HepG2 (cell line): ENCODE results near the gene HBS1L. TPM values are rescaled to one million over a fixed set of nuclear protein-coding genes. Genes with fewer than 3 reads are reported as not detected.

Experiments used
- ATF5 ChIP-seq: sonication (generic); formaldehyde crosslinking; IDR thresholded peaks from 2 replicates; pipeline ENCODE4 v1.4.0; 2020; ENCODE audit warnings: mild to moderate bottlenecking, low read depth, missing genetic modification reagents
- CREB1 ChIP-seq, 2 experiments: fragments of 450-650 bp in 1 of 2; IDR thresholded peaks; 2 replicates each; pipeline ENCODE4 v1.6.1; 2016 to 2017; ENCODE audit warnings: control low read depth in 1 of 2, mild to moderate bottlenecking in 1 of 2, missing compliant biosample characterization in 1 of 2, missing genetic modification characterization in 1 of 2
- EP300 ChIP-seq, 3 experiments: sonication (generic) in 1 of 3; formaldehyde crosslinking in 1 of 3; IDR thresholded peaks; 2 replicates each; pipeline versions ENCODE4 v1.5.1 to v1.6.1; 2011 to 2020; ENCODE audit warnings: low read depth in 2 of 3, low read length in 2 of 3, borderline replicate concordance in 1 of 3, improper control_type of control experiment in 1 of 3, mild to moderate bottlenecking in 1 of 3, missing genetic modification reagents in 1 of 3, moderate library complexity in 1 of 3
- FOSL1 ChIP-seq: sonication (generic); formaldehyde crosslinking; IDR thresholded peaks from 2 replicates; pipeline ENCODE4 v1.9.0; 2021; ENCODE audit warnings: missing genetic modification reagents, borderline replicate concordance
- HOXA7 ChIP-seq: sonication (generic); formaldehyde crosslinking; IDR thresholded peaks from 2 replicates; pipeline ENCODE4 v1.8.1; 2022; ENCODE audit warnings: mild to moderate bottlenecking, missing genetic modification reagents, moderate library complexity
- MATR3 ChIP-seq: sonication (generic); formaldehyde crosslinking; IDR thresholded peaks from 2 replicates; pipeline ENCODE4 v1.4.0; 2020; ENCODE audit warnings: missing genetic modification reagents
- MYPOP ChIP-seq: sonication (generic); formaldehyde crosslinking; IDR thresholded peaks from 2 replicates; pipeline ENCODE4 v1.8.1; 2023; ENCODE audit warnings: mild to moderate bottlenecking, moderate library complexity, missing genetic modification reagents
- NR2F6 ChIP-seq, 2 experiments: IDR thresholded peaks; 2 replicates each; pipeline ENCODE4 v1.6.1; 2016; ENCODE audit warnings: antibody characterized with exemption in 1 of 2, mild to moderate bottlenecking in 1 of 2
- PITX1 ChIP-seq: sonication (generic); formaldehyde crosslinking; IDR thresholded peaks from 2 replicates; pipeline ENCODE4 v1.5.1; 2020; ENCODE audit warnings: mild to moderate bottlenecking, missing genetic modification reagents
- SCMH1 ChIP-seq: sonication (generic); formaldehyde crosslinking; IDR thresholded peaks from 2 replicates; pipeline ENCODE4 v1.9.0; 2021; ENCODE audit warnings: missing genetic modification reagents, mild to moderate bottlenecking, borderline replicate concordance
- SNAI1 ChIP-seq: sonication (generic); formaldehyde crosslinking; IDR thresholded peaks from 2 replicates; pipeline ENCODE4 v1.5.0; 2020; ENCODE audit warnings: mild to moderate bottlenecking, missing genetic modification reagents, borderline replicate concordance
- WIZ ChIP-seq: sonication (generic); formaldehyde crosslinking; IDR thresholded peaks from 2 replicates; pipeline ENCODE4 v1.5.1; 2020; ENCODE audit warnings: mild to moderate bottlenecking, missing genetic modification reagents
- YEATS4 ChIP-seq: sonication (generic); formaldehyde crosslinking; IDR thresholded peaks from 2 replicates; pipeline ENCODE4 v1.4.0; 2020; ENCODE audit warnings: missing genetic modification reagents, borderline replicate concordance
- ZKSCAN8 ChIP-seq: IDR thresholded peaks from 2 replicates; pipeline ENCODE4 v1.6.1; 2016; ENCODE audit warnings: borderline replicate concordance, missing genetic modification reagents, missing compliant biosample characterization
- ZNF180 ChIP-seq: sonication (generic); formaldehyde crosslinking; IDR thresholded peaks from 2 replicates; pipeline ENCODE4 v1.4.0; 2020; ENCODE audit warnings: low read depth, missing genetic modification reagents, borderline replicate concordance
- ZNF281 ChIP-seq: sonication (generic); formaldehyde crosslinking; IDR thresholded peaks from 2 replicates; pipeline ENCODE4 v1.4.0; 2020; ENCODE audit warnings: missing genetic modification reagents, borderline replicate concordance
- ZNF350 ChIP-seq: sonication (generic); formaldehyde crosslinking; IDR thresholded peaks from 2 replicates; pipeline ENCODE4 v1.4.0; 2020; ENCODE audit warnings: mild to moderate bottlenecking, low read depth, missing genetic modification reagents, borderline replicate concordance
- ZNF674 ChIP-seq: sonication (generic); formaldehyde crosslinking; IDR thresholded peaks from 2 replicates; pipeline ENCODE4 v1.5.0; 2020; ENCODE audit warnings: low read depth, mild to moderate bottlenecking, missing genetic modification reagents
- polyA plus RNA-seq, 8 experiments: library from polyadenylated mRNA; depleted of rRNA in 3 of 8; stranded (reverse) in 7 of 8; unstranded in 1 of 8; fragments of >200 nt; fragmentation: Illumina TruSeq in 4 of 8; extraction: Trizol in 4 of 8; gene quantifications; 2 replicates each; pipeline versions ENCODE4 v1.2.1 to v1.2.3, GENCODE V29; 2011 to 2016; ENCODE audit warnings: low read depth in 4 of 8, missing spikeins in 1 of 8, mixed read lengths in 1 of 8; ENCODE audit not compliant: insufficient read depth in 1 of 8
- total RNA-seq, 5 experiments: library from RNA; depleted of rRNA; stranded (reverse); fragments of >200 nt; fragmentation: Illumina TruSeq; extraction: Trizol; gene quantifications; 2 replicates each; pipeline ENCODE4 v1.2.3, GENCODE V29; 2016; ENCODE audit warnings: low read depth in 1 of 5
- TF ChIP-seq, protein P1 (sequence below): sonication (generic); formaldehyde crosslinking; conservative IDR thresholded peaks from 2 replicates; pipeline ENCODE4 v1.5.0; 2020; ENCODE audit warnings: missing genetic modification reagents
- TF ChIP-seq, protein P2 (sequence below): sonication (generic); formaldehyde crosslinking; IDR thresholded peaks from 2 replicates; pipeline ENCODE4 v1.4.0; 2020; ENCODE audit warnings: mild to moderate bottlenecking, missing genetic modification reagents

HBS1L gene
- total and polyA plus RNA-seq, 2 of the 13 experiments (the other 11 are each of a cell fraction or from before 2014, with no cell fraction given) = 44.1 to 138 TPM

DNA sequence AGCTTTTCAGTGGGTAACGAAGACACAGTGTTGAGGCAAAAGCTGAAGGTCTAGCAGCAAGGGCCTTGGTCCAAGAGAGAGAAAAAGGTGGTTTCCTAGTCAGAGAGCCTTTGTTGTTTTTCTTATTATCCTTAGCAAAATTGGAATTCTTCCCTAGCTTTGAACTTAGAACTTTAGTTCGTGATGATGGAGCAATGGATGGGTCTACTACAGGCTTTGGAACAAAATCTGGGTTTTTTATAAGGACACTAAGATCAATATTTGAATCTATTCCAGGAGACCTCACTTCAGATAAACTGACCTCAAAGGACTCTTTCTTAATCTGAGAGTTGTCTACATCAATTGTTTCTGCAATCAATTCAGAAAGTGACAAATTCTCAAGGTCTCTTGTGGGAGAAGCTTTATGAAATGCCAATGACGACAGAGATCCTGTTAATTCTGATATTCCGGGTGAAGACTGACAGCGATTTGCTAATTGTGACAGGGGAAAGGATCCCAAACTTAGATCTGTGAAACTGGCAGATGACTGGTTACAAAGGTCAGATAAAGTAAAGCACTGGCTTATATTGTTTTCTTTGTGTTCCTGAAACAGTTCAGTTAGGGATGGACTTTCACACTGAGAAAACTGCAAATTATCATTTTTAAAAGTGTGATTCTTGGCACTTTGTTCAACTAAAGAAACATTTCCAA, 17.7 kb downstream of the HBS1L start (continued):
- TF ChIP-seq MYPOP (no peak), FOSL1 (no peak), CREB1 (IDR thresholded peaks at IDR 0.05) (peak; percentile 36; the same call in 1 of the 2 replicates), CREB1 (CRISPR knock-in tag; IDR thresholded peaks at IDR 0.05) (peak; percentile 49; the same call in 1 of the 2 replicates), ZNF674 (CRISPR knock-in tag) (no peak), WIZ (no peak), SCMH1 (CRISPR knock-in tag) (no peak), HOXA7 (CRISPR knock-in tag) (no peak), SNAI1 (no peak), MATR3 (CRISPR knock-in tag) (no peak), ZNF281 (CRISPR knock-in tag) (no peak), ZKSCAN8 (no peak), ZNF180 (CRISPR knock-in tag) (no peak), ZNF350 (no peak), EP300 (IDR thresholded peaks at IDR 0.05; ENCODE audit: low read depth in 2 of 2, low read length in 2 of 2) (no peak), EP300 (CRISPR knock-in tag; IDR thresholded peaks at IDR 0.05; ENCODE audit: borderline replicate concordance) (no peak), PITX1 (CRISPR knock-in tag) (no peak), NR2F6 (IDR thresholded peaks at IDR 0.05) (peak; percentile 26), NR2F6 (CRISPR knock-in tag; IDR thresholded peaks at IDR 0.05) (no peak), YEATS4 (CRISPR knock-in tag) (no peak), ATF5 (CRISPR knock-in tag) (no peak)
- TF ChIP-seq, protein P1, sequence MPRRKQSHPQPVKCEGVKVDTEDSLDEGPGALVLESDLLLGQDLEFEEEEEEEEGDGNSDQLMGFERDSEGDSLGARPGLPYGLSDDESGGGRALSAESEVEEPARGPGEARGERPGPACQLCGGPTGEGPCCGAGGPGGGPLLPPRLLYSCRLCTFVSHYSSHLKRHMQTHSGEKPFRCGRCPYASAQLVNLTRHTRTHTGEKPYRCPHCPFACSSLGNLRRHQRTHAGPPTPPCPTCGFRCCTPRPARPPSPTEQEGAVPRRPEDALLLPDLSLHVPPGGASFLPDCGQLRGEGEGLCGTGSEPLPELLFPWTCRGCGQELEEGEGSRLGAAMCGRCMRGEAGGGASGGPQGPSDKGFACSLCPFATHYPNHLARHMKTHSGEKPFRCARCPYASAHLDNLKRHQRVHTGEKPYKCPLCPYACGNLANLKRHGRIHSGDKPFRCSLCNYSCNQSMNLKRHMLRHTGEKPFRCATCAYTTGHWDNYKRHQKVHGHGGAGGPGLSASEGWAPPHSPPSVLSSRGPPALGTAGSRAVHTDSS = no peak
- TF ChIP-seq, protein P2, sequence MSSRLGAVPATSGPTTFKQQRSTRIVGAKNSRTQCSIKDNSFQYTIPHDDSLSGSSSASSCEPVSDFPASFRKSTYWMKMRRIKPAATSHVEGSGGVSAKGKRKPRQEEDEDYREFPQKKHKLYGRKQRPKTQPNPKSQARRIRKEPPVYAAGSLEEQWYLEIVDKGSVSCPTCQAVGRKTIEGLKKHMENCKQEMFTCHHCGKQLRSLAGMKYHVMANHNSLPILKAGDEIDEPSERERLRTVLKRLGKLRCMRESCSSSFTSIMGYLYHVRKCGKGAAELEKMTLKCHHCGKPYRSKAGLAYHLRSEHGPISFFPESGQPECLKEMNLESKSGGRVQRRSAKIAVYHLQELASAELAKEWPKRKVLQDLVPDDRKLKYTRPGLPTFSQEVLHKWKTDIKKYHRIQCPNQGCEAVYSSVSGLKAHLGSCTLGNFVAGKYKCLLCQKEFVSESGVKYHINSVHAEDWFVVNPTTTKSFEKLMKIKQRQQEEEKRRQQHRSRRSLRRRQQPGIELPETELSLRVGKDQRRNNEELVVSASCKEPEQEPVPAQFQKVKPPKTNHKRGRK = no peak
